Trophoblast cell (in vitro differentiated cells and primary cell): ENCODE measurements around the gene LRRC2.

Experiments used
- DNase-seq, 2 donors: peaks; one replicate each; pipeline ENCODE4 v3.0.0-alpha.2; 2016
- H2AFZ ChIP-seq: 2 replicates; pipeline ENCODE4 v1.6.1; 2013; ENCODE audit warnings: low read length, moderate library complexity, mild to moderate bottlenecking; ENCODE audit not compliant: insufficient read depth, poor library complexity
- H2AK5ac ChIP-seq: 2 replicates; pipeline ENCODE4 v1.6.1; 2013; ENCODE audit warnings: mild to moderate bottlenecking, low read length
- H2BK120ac ChIP-seq: 2 replicates; pipeline ENCODE4 v1.6.1; 2013; ENCODE audit warnings: low read length, mild to moderate bottlenecking, moderate library complexity; ENCODE audit not compliant: insufficient read depth, poor library complexity
- H2BK12ac ChIP-seq: 2 replicates; pipeline ENCODE4 v1.6.1; 2013; ENCODE audit warnings: mild to moderate bottlenecking, low read length, moderate library complexity
- H2BK5ac ChIP-seq: 2 replicates; pipeline ENCODE4 v1.6.1; 2013; ENCODE audit warnings: low read length, low read depth, moderate library complexity, mild to moderate bottlenecking; ENCODE audit not compliant: poor library complexity
- H3K14ac ChIP-seq: 2 replicates; pipeline ENCODE4 v1.6.1; 2013; ENCODE audit warnings: mild to moderate bottlenecking, low read length
- H3K18ac ChIP-seq: 2 replicates; pipeline ENCODE4 v1.6.1; 2013; ENCODE audit warnings: mild to moderate bottlenecking, low read length
- H3K23ac ChIP-seq: 2 replicates; pipeline ENCODE4 v1.6.1; 2013; ENCODE audit warnings: low read length
- H3K27ac ChIP-seq: 2 replicates; pipeline ENCODE4 v1.5.1; 2013; ENCODE audit warnings: low read depth, mild to moderate bottlenecking, inconsistent platforms, low read length, moderate library complexity
- H3K27me3 ChIP-seq: 2 replicates; pipeline ENCODE4 v1.6.1; 2013; ENCODE audit warnings: inconsistent platforms, mild to moderate bottlenecking, low read length, moderate library complexity; ENCODE audit not compliant: insufficient read depth
- H3K36me3 ChIP-seq, 2 experiments: 1 replicate in 1 of 2; 2 replicates in 1 of 2; pipeline ENCODE4 v1.6.1; 2013; ENCODE audit warnings: low read length in 2 of 2, mild to moderate bottlenecking in 2 of 2, moderate library complexity in 1 of 2; ENCODE audit not compliant: insufficient read depth in 2 of 2, control insufficient read depth in 1 of 2
- H3K4ac ChIP-seq: 2 replicates; pipeline ENCODE4 v1.6.1; 2013; ENCODE audit warnings: low read depth, mild to moderate bottlenecking, low read length, moderate library complexity
- H3K4me1 ChIP-seq, 2 experiments: 1 replicate in 1 of 2; 2 replicates in 1 of 2; pipeline ENCODE4 v1.6.1; 2013; ENCODE audit warnings: low read length in 2 of 2, mild to moderate bottlenecking in 2 of 2, moderate library complexity in 1 of 2; ENCODE audit not compliant: insufficient read depth in 2 of 2, control insufficient read depth in 1 of 2
- H3K4me2 ChIP-seq: 2 replicates; pipeline ENCODE4 v1.6.1; 2013; ENCODE audit warnings: inconsistent platforms, mild to moderate bottlenecking, low read length, moderate library complexity
- H3K4me3 ChIP-seq: 2 replicates; pipeline ENCODE4 v1.5.1; 2013; ENCODE audit warnings: mild to moderate bottlenecking, low read depth, low read length, inconsistent platforms
- H3K79me1 ChIP-seq: one replicate; pipeline ENCODE4 v1.6.1; 2013; ENCODE audit warnings: low read length
- H3K79me2 ChIP-seq: 2 replicates; pipeline ENCODE4 v1.6.1; 2013; ENCODE audit warnings: low read length, mild to moderate bottlenecking; ENCODE audit not compliant: control insufficient read depth, insufficient read depth, poor library complexity
- H3K9ac ChIP-seq: 2 replicates; pipeline ENCODE4 v1.6.1; 2013; ENCODE audit warnings: mild to moderate bottlenecking, low read length
- H3K9me3 ChIP-seq: 2 replicates; pipeline ENCODE4 v1.6.1; 2013; ENCODE audit warnings: low read depth, mild to moderate bottlenecking, control low read depth, inconsistent platforms, low read length; ENCODE audit not compliant: insufficient read depth
- H4K12ac ChIP-seq: 2 replicates; pipeline ENCODE4 v1.6.1; 2013; ENCODE audit warnings: low read depth, mild to moderate bottlenecking, low read length, moderate library complexity
- H4K8ac ChIP-seq: 2 replicates; pipeline ENCODE4 v1.6.1; 2013; ENCODE audit warnings: low read depth, mild to moderate bottlenecking, low read length, moderate library complexity
- H4K91ac ChIP-seq: one replicate; pipeline ENCODE4 v1.6.1; 2013; ENCODE audit warnings: low read depth, mild to moderate bottlenecking, low read length, moderate library complexity
- WGBS: extraction: QIAGEN DNeasy Blood & Tissue Kit; methylation state at CpG from one replicate; pipeline ENCODE4 v1.1.7; 2013; ENCODE audit warnings: missing lambda C conversion rate; ENCODE audit not compliant: insufficient read length, insufficient coverage; ENCODE audit errors: extremely low coverage; 5-methylcytosine and 5-hydroxymethylcytosine counted together

LRRC2 gene

GRCh38 chr3:46501702-46502101, 64.4 kb downstream of the LRRC2 start:
- Histone ChIP-seq H3K27ac (no peak overlapping the region), H3K4me1 (peaks cover 6 to 9% of the 10 kb centered on the region in 2 experiments)
- no CpG with 5 or more reads among the region's 4 CpGs for WGBS

GRCh38 chr3:46500656-46501635, 65.2 kb downstream of the LRRC2 start:
- no peaks in the 10 kb centered on the region for H3K79me2 ChIP-seq

More at GRCh38 chr3:46501702-46502101, 64.4 kb downstream of the LRRC2 start:
- Histone ChIP-seq H2BK5ac (no peak overlapping the region), H2BK12ac (no peak overlapping the region), H3K14ac (no peak overlapping the region), H3K23ac (no peak overlapping the region), H4K91ac (no peak overlapping the region), H3K18ac (no peak overlapping the region), H2BK120ac (no peak overlapping the region), H3K9me3 (no peaks in the 10 kb centered on the region), H3K4ac (no peak overlapping the region), H3K36me3 (no peaks in the 10 kb centered on the region), H2AFZ (no peak overlapping the region), H3K4me3 (no peak overlapping the region), H4K12ac (no peak overlapping the region), H3K9ac (no peak overlapping the region), H2AK5ac (no peak overlapping the region), H3K4me2 (no peak overlapping the region), H3K79me1 (peaks cover 6% of the 10 kb centered on the region), H4K8ac (no peak overlapping the region), H3K79me2 (no peaks in the 10 kb centered on the region), H3K27me3 (no peaks in the 10 kb centered on the region)
- no peak for DNase-seq

GRCh38 chr3:46498916-46499519, 67.1 kb downstream of the LRRC2 start:
- no peaks in the 10 kb centered on the region for H3K79me2 ChIP-seq
- H4K12ac ChIP-seq, result no peak overlapping the region
- no CpG with 5 or more reads among the region's 6 CpGs for WGBS
- no peak overlapping the region for H3K18ac ChIP-seq
- no peaks in the 10 kb centered on the region for H3K27me3 ChIP-seq
- H3K23ac ChIP-seq, result no peak overlapping the region
- peaks cover 8% of the 10 kb centered on the region for H3K79me1 ChIP-seq
- H3K9me3 ChIP-seq, result no peaks in the 10 kb centered on the region
- H3K14ac ChIP-seq, result peak overlapping the region; percentile 16
- no peak overlapping the region for H3K4me3 ChIP-seq
- no peak overlapping the region for H2AK5ac ChIP-seq
- no peak overlapping the region for H2BK120ac ChIP-seq
- no peak overlapping the region for H4K8ac ChIP-seq
- no peak overlapping the region for H3K9ac ChIP-seq
- H3K36me3 ChIP-seq, result no peaks in the 10 kb centered on the region
- H3K4me1 ChIP-seq, result peaks cover 6 to 13% of the 10 kb centered on the region in 2 experiments
- H3K4me2 ChIP-seq, result no peak overlapping the region
- H2AFZ ChIP-seq, result no peak overlapping the region
- no peak overlapping the region for H2BK5ac ChIP-seq
- H4K91ac ChIP-seq, result peak overlapping the region; percentile 5
- peak overlapping the region; percentile 3 for H2BK12ac ChIP-seq
- no peak for DNase-seq
- H3K4ac ChIP-seq, result no peak overlapping the region
- no peak overlapping the region for H3K27ac ChIP-seq

More at GRCh38 chr3:46500656-46501635, 65.2 kb downstream of the LRRC2 start:
- Histone ChIP-seq H4K91ac (no peak overlapping the region), H3K4me2 (no peak overlapping the region), H3K9me3 (no peaks in the 10 kb centered on the region), H3K4me1 (peaks cover 6 to 9% of the 10 kb centered on the region in 2 experiments), H3K14ac (no peak overlapping the region), H3K79me1 (peaks cover 6% of the 10 kb centered on the region), H3K23ac (no peak overlapping the region), H2AK5ac (no peak overlapping the region), H3K36me3 (no peaks in the 10 kb centered on the region), H3K27me3 (no peaks in the 10 kb centered on the region), H3K9ac (no peak overlapping the region), H3K4ac (no peak overlapping the region), H2BK12ac (no peak overlapping the region), H2BK120ac (no peak overlapping the region), H3K27ac (no peak overlapping the region), H4K8ac (no peak overlapping the region), H2BK5ac (no peak overlapping the region), H2AFZ (no peak overlapping the region), H3K18ac (no peak overlapping the region), H3K4me3 (no peak overlapping the region), H4K12ac (no peak overlapping the region)
- WGBS, result no CpG with 5 or more reads among the region's 5 CpGs
- peak in 1 of 2 donors; percentile 18 for DNase-seq

GRCh38 chr3:46497556-46498265, 68.4 kb downstream of the LRRC2 start, which contains the start of gene RTP3:
Gene RTP3 (plus strand): TSS chr3:46497976. CDS start chr3:46498063, 87 bp downstream.
- Histone ChIP-seq H3K4me3 (no peak within 1 kb of the TSS), H2BK120ac (no peak within 1 kb of the TSS), H2AK5ac (peak within 1 kb of the TSS; percentile 56), H3K18ac (peak within 1 kb of the TSS; percentile 4), H4K12ac (no peak within 1 kb of the TSS), H3K36me3 (no peaks in the 10 kb centered on the region), H4K91ac (peak within 1 kb of the TSS; percentile 69), H3K27me3 (no peaks in the 10 kb centered on the region), H3K79me1 (peaks cover 8% of the 10 kb centered on the region), H3K4ac (no peak within 1 kb of the TSS), H3K9me3 (no peaks in the 10 kb centered on the region), H3K14ac (peak within 1 kb of the TSS; percentile 21), H3K4me1 (peaks cover 6 to 13% of the 10 kb centered on the region in 2 experiments), H3K79me2 (no peaks in the 10 kb centered on the region), H3K9ac (no peak within 1 kb of the TSS), H3K27ac (no peak within 1 kb of the TSS), H3K23ac (no peak within 1 kb of the TSS), H2BK12ac (peak within 1 kb of the TSS; percentile 12), H3K4me2 (no peak within 1 kb of the TSS), H4K8ac (no peak within 1 kb of the TSS), H2AFZ (no peak within 1 kb of the TSS), H2BK5ac (no peak within 1 kb of the TSS)
- DNase-seq, result no peak
- no CpG with 5 or more reads among the region's 9 CpGs for WGBS
